ENCODE measurements around the gene FNBP1. TPM values are rescaled to one million over a fixed set of nuclear protein-coding genes. Genes with fewer than 3 reads are reported as not detected.

The FNBP1 gene
- total and polyA plus RNA-seq, 10 of the 15 experiments (the other 5 are each of a cell fraction or from before 2014, with no cell fraction given) = 64.5 to 353 (median 179) TPM

DNA sequence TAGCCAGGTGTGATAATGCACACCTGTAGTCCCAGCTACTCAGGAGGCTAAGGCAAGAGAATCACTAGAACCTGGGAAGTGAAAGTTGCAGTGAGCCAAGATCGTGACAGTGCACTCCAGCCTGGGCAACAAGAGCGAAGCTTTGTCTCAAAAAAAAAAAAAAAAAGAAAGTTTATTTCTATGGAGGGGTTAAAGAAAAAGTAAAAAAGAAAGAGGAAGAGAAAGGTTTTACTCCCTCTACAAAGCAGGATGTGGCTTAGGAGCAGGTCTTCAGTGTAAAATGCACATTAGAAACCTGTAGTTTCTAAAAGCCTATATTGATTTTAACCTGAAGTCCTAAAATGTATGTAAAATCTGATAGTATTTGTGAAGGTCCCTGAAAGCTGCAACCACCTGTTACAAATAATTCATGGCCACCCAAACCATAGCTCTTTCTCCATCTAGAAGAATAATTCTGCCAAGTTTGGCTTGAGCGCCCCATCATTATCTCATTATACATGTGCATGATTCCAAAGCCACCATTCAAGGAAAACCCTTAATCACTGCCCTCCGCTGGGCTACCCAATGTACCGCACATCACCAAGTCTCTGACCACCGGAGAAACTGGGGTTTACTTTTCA lies 3.4 kb downstream of the FNBP1 start:
- SMC1A ChIA-PET (ENCODE audit: uncharacterized antibody, unreplicated experiment) = interaction anchor here (0.6 to 28.7 kb wide), 22 partner anchors 8 to 199 kb away, joined by 3 to 763 read pairs (median 6); no protein-coding TSS in a partner anchor
- Histone ChIP-seq H3K9ac (ENCODE audit: control insufficient read depth, insufficient read depth, low read length) (peak overlapping the region; percentile 100), H3K4me1 (ENCODE audit: control insufficient read depth, insufficient read depth, low read length) (peaks cover 21% of the 10 kb centered on the region), H3K79me2 (ENCODE audit: control insufficient read depth, insufficient read depth, low read length) (peaks cover 97% of the 10 kb centered on the region), H3K27me3 (replicated peaks in 1 of 2; ENCODE audit: control insufficient read depth in 2 of 2, insufficient read depth in 2 of 2, low read length in 1 of 2) (no peaks in the 10 kb centered on the region), H3K4me2 (ENCODE audit: control insufficient read depth, insufficient read depth) (peak overlapping the region; percentile 83), H3K36me3 (ENCODE audit: control insufficient read depth in 2 of 2, insufficient read depth in 2 of 2, low read length in 1 of 2) (peaks cover 1 to 11% of the 10 kb centered on the region in 2 experiments; a peak in 3 of 4 replicates), H3K27ac (ENCODE audit: control insufficient read depth, insufficient read depth) (peak overlapping the region; percentile 83), H3K4me3 (peak overlapping the region; percentile 70), H3K9me3 (replicated peaks; ENCODE audit: control insufficient read depth, insufficient read depth, low read length) (no peaks in the 10 kb centered on the region), H4K20me1 (ENCODE audit: control insufficient read depth, insufficient read depth) (no peaks in the 10 kb centered on the region), H2AFZ (ENCODE audit: control insufficient read depth, low read depth, low read length) (no peak overlapping the region)
- DNase-seq (ENCODE audit: low read depth, low spot score) (peak; percentile 75), ATAC-seq (peak; percentile 7), FAIRE-seq (no peak)
- in situ Hi-C loops (cut with MboI) = loop anchor here (5.0 to 25.0 kb wide), 2 partner anchors 152 to 1673 kb away; no protein-coding TSS in a partner anchor
- intact Hi-C loops (cut with micrococcal nuclease; ENCODE audit: unreplicated experiment) = loop anchor here (2.0 kb wide), 2 partner anchors 51 to 151 kb away; no protein-coding TSS in a partner anchor
- POLR2A ChIA-PET = interaction anchor here (0.6 to 12.8 kb wide), 18 partner anchors 11 to 1903 kb away, joined by 3 to 247 read pairs (median 6); partner anchors contain the start of gene GPR107
- CTCF ChIA-PET = interaction anchor here (0.6 to 2.8 kb wide), 12 partner anchors 10 to 155 kb away, joined by 3 to 20 read pairs (median 4); no protein-coding TSS in a partner anchor
- WGBS (ENCODE audit: insufficient coverage, insufficient replicate concordance, low lambda C conversion rate, missing lambda C conversion rate) = 2% methylated on average over 5 of the region's 6 CpGs
- BruUV-seq (replicated peaks) = no TSS peak
- RAD21 ChIA-PET (ENCODE audit: unreplicated experiment) = interaction anchor here (0.7 to 13.2 kb wide), 13 partner anchors 13 to 153 kb away, joined by 3 to 254 read pairs (median 22); no protein-coding TSS in a partner anchor
- TF ChIP-seq MXI1 (IDR thresholded peaks at IDR 0.05; ENCODE audit: low read depth, low read length) (peak; percentile 47; the same call in 1 of the 2 replicates), FOXK2 (IDR thresholded peaks at IDR 0.05) (no peak), HDAC2 (IDR thresholded peaks at IDR 0.05) (no peak), YBX1 (IDR thresholded peaks at IDR 0.05) (no peak), NR2C1 (IDR thresholded peaks at IDR 0.05) (no peak), FOS (IDR thresholded peaks at IDR 0.05; ENCODE audit: borderline replicate concordance, extremely low read depth, insufficient read length) (no peak), SUPT20H (IDR thresholded peaks at IDR 0.05; ENCODE audit: borderline replicate concordance, control insufficient read depth, low read depth, low read length) (no peak), SREBF2 (IDR thresholded peaks at IDR 0.05; ENCODE audit: low read length) (no peak), BACH1 (IDR thresholded peaks at IDR 0.05; ENCODE audit: borderline replicate concordance) (no peak), NR2F1 (conservative IDR thresholded peaks at IDR 0.05) (peak; percentile 2; the same call in 1 of the 2 replicates), HCFC1 (IDR thresholded peaks at IDR 0.05; ENCODE audit: low read length) (no peak)
- TF ChIP-seq, protein P1, sequence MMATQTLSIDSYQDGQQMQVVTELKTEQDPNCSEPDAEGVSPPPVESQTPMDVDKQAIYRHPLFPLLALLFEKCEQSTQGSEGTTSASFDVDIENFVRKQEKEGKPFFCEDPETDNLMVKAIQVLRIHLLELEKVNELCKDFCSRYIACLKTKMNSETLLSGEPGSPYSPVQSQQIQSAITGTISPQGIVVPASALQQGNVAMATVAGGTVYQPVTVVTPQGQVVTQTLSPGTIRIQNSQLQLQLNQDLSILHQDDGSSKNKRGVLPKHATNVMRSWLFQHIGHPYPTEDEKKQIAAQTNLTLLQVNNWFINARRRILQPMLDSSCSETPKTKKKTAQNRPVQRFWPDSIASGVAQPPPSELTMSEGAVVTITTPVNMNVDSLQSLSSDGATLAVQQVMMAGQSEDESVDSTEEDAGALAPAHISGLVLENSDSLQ (IDR thresholded peaks at IDR 0.05) = no peak
- TF ChIP-seq, protein P2, sequence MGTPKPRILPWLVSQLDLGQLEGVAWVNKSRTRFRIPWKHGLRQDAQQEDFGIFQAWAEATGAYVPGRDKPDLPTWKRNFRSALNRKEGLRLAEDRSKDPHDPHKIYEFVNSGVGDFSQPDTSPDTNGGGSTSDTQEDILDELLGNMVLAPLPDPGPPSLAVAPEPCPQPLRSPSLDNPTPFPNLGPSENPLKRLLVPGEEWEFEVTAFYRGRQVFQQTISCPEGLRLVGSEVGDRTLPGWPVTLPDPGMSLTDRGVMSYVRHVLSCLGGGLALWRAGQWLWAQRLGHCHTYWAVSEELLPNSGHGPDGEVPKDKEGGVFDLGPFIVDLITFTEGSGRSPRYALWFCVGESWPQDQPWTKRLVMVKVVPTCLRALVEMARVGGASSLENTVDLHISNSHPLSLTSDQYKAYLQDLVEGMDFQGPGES (IDR thresholded peaks at IDR 0.05) = no peak
- TF ChIP-seq, protein P3, sequence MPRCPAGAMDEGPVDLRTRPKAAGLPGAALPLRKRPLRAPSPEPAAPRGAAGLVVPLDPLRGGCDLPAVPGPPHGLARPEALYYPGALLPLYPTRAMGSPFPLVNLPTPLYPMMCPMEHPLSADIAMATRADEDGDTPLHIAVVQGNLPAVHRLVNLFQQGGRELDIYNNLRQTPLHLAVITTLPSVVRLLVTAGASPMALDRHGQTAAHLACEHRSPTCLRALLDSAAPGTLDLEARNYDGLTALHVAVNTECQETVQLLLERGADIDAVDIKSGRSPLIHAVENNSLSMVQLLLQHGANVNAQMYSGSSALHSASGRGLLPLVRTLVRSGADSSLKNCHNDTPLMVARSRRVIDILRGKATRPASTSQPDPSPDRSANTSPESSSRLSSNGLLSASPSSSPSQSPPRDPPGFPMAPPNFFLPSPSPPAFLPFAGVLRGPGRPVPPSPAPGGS (IDR thresholded peaks at IDR 0.05; ENCODE audit: borderline replicate concordance, insufficient read depth, low read depth, low read length, poor library complexity, severe bottlenecking) = peak; percentile 8
- TF ChIP-seq, protein P4, sequence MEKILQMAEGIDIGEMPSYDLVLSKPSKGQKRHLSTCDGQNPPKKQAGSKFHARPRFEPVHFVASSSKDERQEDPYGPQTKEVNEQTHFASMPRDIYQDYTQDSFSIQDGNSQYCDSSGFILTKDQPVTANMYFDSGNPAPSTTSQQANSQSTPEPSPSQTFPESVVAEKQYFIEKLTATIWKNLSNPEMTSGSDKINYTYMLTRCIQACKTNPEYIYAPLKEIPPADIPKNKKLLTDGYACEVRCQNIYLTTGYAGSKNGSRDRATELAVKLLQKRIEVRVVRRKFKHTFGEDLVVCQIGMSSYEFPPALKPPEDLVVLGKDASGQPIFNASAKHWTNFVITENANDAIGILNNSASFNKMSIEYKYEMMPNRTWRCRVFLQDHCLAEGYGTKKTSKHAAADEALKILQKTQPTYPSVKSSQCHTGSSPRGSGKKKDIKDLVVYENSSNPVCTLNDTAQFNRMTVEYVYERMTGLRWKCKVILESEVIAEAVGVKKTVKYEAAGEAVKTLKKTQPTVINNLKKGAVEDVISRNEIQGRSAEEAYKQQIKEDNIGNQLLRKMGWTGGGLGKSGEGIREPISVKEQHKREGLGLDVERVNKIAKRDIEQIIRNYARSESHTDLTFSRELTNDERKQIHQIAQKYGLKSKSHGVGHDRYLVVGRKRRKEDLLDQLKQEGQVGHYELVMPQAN (conservative IDR thresholded peaks at IDR 0.05) = no peak
- TF ChIP-seq, protein P5, sequence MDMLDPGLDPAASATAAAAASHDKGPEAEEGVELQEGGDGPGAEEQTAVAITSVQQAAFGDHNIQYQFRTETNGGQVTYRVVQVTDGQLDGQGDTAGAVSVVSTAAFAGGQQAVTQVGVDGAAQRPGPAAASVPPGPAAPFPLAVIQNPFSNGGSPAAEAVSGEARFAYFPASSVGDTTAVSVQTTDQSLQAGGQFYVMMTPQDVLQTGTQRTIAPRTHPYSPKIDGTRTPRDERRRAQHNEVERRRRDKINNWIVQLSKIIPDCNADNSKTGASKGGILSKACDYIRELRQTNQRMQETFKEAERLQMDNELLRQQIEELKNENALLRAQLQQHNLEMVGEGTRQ (IDR thresholded peaks at IDR 0.05; ENCODE audit: borderline replicate concordance, low read depth, low read length) = no peak
